Medulla oblongata (tissue), 1 donor: ENCODE data around the gene FHIT.

ENCODE experiments used
- DNase-seq: peaks from one replicate; pipeline ENCODE4 v3.0.0-alpha.2; 2015; ENCODE audit errors: extremely low spot score

Gene FHIT

GRCh38 chr3:60413551-60413950 is 837.7 kb downstream of the FHIT start:
- DNase-seq: no peak

- no peak for DNase-seq
Measured at GRCh38 chr3:60403866-60404265, 847.4 kb downstream of the FHIT start.

- DNase-seq: no peak
Measured at GRCh38 chr3:60402931-60403330, 848.3 kb downstream of the FHIT start.

DNA sequence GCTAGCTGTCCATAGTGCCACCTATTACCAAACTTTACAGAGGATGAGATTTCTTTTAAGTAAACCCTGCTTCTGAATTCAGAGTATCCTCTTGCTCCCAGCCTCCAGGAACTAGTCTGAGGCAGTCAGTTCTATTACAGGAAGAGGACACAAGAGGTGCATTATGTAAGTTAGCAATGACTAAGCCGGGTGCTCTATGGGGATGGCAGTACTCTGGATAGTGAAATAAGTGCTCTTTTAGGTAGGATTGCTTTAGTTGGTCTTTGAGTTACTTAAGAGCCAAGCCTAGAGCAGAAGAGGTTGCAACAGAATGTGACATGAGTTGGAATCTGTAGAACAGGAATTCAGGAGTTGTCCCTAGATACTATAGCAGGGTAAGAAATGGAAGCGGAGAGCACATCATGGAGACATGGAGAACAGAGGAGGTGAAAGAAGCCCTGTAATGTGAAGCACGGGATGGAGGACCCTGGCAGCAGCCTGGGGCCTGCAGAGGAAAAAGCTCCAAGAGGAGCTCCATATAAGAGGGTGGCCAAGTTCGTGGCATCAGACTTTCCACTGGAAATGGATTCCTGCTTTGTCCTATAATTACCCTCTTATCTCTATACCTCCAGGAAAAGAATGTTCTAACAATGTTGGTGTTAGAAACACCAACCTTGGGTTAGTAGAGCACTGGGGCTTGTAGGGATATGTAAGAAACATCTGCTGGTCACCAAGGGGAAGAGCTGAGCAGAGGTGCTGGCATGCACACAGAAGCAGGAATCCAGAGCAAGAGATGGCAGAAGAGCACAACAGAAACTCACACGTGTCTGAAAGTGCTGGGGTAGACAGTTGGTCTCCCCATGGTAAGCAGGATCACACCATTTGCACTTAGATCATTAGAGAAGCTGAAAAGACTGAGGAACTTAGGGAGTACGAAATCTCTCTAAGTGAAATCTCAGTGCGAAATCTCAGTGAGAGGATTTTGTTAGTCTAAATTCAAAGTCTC is 851.1 kb downstream of the FHIT start:
- DNase-seq: no peak

- no peak for DNase-seq
Measured at GRCh38 chr3:60399292-60399691, 852.0 kb downstream of the FHIT start.

- no peak for DNase-seq
Measured at GRCh38 chr3:60395173-60395762, 856.0 kb downstream of the FHIT start.

- DNase-seq: no peak
Measured at GRCh38 chr3:60393946-60394345, 857.3 kb downstream of the FHIT start.

DNA sequence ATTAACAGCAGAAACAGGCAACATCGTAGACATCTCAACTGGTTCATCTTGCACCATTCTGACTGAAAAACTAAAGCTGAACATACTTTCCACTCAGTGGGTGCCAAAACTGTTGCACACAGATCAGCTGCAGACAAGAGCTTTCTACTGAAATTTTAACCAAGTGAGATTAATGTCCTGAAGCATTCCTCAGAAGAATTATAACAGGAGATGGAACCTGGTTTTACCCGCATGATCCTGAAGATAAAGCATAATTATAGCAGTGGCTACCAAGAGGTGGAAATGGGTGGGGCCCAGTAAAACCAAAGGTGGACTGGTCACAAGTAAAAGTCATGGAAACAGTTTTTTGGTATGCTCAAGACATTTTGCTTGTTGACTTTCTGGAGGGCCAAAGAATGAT is 858.8 kb downstream of the FHIT start:
- no peak for DNase-seq

DNA sequence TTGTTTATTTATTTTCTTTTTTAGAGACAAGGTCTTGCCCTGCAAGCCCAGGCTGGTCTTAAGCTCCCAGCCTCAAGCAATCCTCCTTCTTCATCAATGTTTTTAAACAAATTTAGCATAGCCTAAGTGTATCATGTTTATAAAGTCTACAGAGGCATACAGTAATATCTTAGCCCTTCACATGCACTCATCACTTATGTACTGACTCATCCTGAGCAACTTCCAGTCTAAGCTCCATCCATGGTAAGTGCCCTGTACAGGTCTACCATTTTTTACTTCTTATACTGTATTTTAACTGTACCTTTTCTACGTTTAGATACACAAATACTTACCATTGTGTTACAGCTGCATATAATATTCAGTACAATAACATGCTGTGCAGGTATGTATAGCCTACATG is 860.0 kb downstream of the FHIT start:
- DNase-seq: no peak

DNA sequence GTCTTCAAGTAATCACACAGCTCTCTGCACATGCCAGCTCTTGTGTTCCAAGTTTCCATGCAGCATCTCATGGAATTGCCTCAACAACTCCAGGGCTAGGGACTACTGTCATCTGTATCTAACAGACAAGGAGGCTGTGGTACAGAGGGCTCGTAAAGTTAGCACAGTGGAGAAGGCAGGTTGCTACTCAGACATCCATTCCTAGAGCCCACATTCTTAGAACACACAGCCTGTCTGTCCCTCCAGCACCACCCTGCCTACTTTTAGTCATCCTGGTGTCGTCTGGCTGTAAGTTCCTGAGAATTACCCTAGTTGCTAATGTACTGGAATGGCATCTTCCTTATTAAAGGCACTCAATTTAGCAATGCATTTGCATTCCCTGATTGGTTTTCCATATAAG is 862.5 kb downstream of the FHIT start:
- DNase-seq: no peak

DNA sequence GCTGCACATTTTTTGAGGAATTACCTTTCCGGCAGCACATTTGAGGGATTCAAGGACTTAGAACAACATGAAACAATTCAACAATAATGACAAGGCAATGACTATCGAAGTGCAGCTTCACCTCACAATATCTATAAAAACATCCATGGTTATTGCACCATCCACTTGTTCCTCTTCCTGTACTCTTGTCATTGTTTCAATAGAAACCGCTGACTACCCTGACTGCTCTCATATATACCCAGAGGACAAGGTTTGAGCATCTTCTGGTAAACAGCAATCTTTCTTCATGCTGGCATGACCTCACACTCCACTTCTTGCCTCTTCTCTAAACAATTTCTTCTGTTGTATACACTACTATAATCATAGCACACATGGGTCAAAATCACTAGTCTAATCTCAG is 864.9 kb downstream of the FHIT start:
- no peak for DNase-seq

DNA sequence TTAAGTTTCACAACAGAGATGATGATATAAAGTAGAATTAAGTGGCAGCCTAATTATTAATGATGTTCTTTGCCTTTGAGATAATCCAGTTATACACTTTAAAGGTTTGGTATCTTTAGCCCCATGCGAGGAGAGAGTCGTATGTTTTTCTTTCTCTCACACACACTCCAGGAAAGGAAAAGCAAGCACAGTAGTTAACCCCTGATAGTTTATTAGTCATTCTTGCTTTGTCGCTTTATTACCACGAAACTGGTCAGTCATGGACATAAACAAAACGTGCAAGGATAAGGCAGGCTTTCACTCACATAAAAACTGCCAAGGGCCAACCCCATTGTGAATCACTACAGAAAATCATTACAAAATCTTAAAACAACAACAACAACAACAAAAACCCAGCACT is 866.9 kb downstream of the FHIT start:
- no peak for DNase-seq

GRCh38 chr3:60383345-60383744 is 867.9 kb downstream of the FHIT start:
- DNase-seq: no peak

GRCh38 chr3:60366486-60366885 is 884.8 kb downstream of the FHIT start:
- no peak for DNase-seq

DNA sequence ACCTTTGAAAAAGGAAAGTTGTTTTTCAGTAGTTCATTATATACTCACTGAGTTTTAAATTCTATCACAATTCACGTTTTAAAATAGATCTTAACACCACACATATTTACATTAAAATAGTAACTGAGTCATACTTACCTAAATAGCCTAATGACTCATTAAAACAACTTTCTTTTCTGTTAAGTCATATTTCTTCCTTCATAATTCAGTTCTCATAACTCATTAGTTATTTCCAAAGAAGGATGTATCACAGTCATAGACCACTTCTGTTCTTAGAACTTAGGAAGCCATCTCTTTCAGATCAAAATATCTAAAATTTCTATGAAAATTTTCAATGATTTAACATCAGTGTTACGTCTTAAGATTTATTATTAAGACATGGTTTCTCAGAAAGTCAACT is 885.9 kb downstream of the FHIT start:
- no peak for DNase-seq

DNA sequence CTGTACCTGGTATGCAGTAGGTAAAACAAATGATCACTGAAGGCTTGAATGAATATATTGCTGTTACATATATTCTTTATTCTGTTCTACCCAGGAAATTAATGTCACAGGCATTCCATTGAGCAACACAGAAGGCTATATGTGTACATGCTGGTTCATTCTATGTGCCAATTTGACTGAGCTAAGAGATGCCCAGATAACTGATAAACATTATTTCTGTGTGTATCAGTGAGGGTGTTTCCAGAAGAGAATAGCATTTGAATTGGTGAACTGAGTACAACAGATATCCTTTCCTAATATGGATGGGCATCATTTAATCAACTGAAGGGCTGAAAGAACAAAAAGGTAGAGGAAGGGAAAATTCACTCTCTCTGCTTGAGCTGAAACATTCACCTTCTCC is 886.8 kb downstream of the FHIT start:
- DNase-seq: no peak

GRCh38 chr3:60363817-60364216 is 887.4 kb downstream of the FHIT start:
- no peak for DNase-seq

DNA sequence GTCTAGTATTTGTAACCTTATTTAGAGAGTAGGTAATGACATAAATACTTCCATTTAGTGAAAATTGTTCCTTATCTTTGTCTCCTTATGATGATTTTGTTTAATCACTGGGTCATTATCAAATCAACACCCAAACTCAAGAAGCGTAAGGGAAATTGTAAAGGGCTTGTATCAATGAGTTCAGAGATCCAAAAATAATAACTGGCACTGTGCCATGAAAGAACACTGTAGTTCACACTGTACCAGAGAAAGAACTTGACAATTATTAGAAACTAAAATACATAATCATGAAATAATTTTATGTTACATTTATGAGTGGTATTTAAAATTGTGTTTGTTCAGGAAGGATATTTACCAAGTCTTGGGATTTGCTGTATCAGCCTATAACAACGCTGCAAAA is 895.4 kb downstream of the FHIT start:
- DNase-seq: no peak

DNA sequence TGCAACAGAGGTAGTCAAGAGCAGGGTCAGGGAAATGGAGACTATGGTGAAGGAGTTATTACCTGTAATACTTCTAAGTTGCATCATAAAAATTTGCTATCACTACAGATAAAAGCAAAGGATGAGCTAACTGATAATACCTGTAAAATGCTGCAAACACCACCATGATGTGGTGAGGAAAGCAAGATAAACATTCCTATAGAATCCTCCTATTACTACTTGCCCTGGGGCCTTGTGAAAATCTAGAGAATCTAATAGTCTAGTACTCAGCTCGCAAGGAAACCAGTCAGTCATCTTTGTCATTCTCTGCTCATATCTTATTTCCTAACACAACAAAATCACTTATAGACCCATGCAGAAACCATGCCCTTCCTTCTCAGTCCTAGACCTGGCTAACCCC is 899.8 kb downstream of the FHIT start:
- DNase-seq: no peak

GRCh38 chr3:60344340-60344739 is 906.9 kb downstream of the FHIT start:
- DNase-seq: no peak

- no peak for DNase-seq
Measured at GRCh38 chr3:60343831-60344230, 907.4 kb downstream of the FHIT start.

DNA sequence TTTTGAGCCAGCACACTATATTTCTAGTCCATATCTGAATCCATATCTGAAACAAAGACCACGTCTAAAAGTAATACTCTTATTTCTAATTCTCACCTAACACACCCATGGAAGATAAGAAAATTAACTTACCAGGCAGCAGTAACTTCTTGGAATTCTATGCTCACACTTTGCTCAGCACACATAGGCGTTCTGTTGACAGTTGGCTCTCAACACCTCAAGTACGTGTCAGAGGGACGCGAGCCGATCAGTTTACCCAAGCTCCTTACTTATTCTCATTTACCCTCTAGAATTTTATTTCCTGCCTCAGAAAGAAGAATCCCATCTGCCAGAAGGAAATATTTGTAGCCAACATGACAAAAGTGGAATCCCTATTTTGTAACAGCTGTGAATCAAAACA is 911.9 kb downstream of the FHIT start:
- no peak for DNase-seq

- DNase-seq: no peak
Measured at GRCh38 chr3:60337421-60337820, 913.8 kb downstream of the FHIT start.
